Measurements from ENCODE around the gene ADCY10. TPM values are rescaled to one million over a fixed set of nuclear protein-coding genes. Genes with fewer than 3 reads are reported as not detected.

ADCY10 gene
- total and polyA plus RNA-seq, 2 of the 8 experiments (the other 6 are each of a cell fraction or from before 2014, with no cell fraction given) = 0.02 TPM; not detected in 1

DNA sequence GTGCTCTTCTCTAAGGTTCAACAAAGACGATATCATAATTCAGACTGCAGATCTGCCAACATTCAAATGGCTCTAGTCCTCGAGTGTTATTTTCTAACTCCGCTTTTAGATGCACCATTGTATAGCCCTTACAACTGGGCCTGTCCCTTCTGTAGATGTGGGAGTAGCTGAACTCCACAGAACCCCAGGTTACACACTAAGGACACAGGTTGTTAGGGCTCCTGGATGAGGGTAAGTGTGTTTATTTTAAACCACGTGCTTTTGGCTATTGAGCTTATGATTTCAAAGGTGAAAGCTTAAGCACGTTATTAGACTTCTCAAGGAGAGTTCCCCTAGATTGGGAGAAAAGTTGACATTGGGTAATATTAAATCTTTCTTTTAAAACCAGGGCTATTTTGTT, 127.4 kb downstream of the ADCY10 start:
- H2AFZ ChIP-seq (ENCODE audit: low read length) = no peak overlapping the region
- H2BK120ac ChIP-seq (replicated peaks; ENCODE audit: low read depth, low read length) = no peak overlapping the region
- no peak overlapping the region for H2BK20ac ChIP-seq (ENCODE audit: low read length)
- H3K23me2 ChIP-seq (ENCODE audit: low read depth, low read length) = no peaks in the 10 kb centered on the region
- no peak overlapping the region for H4K8ac ChIP-seq (ENCODE audit: extremely low read depth, insufficient read depth, low read length)
- H3K4me2 ChIP-seq (ENCODE audit: insufficient read depth in 1 of 2, low read depth in 2 of 2, low read length in 2 of 2) = no peak overlapping the region
- H3K79me2 ChIP-seq (ENCODE audit: control insufficient read depth in 1 of 2, insufficient read depth in 2 of 2, low read length in 2 of 2) = no peaks in the 10 kb centered on the region
- no peak overlapping the region for H3K4me3 ChIP-seq (ENCODE audit: extremely low read depth in 1 of 4, insufficient read depth in 2 of 4, low read depth in 3 of 4, low read length in 4 of 4)
- H3K14ac ChIP-seq (ENCODE audit: insufficient read length) = no peak overlapping the region
- H4K5ac ChIP-seq (ENCODE audit: insufficient read length, low read depth, low read length) = no peak overlapping the region
- H3K9ac ChIP-seq (replicated peaks in 1 of 4; ENCODE audit: extremely low read depth in 1 of 4, low read depth in 3 of 4, low read length in 3 of 4) = no peak overlapping the region
- DNase-seq (ENCODE audit: low read depth in 1 of 2, low spot score in 2 of 2) = no peak
- WGBS, 2 experiments (ENCODE audit: extremely low coverage in 1 of 2, insufficient coverage in 1 of 2, insufficient read length in 1 of 2, insufficient replicate concordance in 2 of 2, low coverage in 1 of 2, low lambda C conversion rate in 2 of 2, missing lambda C conversion rate in 1 of 2) = 83% methylated on average over 5 of the region's 5 CpGs; no CpG with 5 or more reads in 1 of the 2 experiments
- H2AK5ac ChIP-seq (ENCODE audit: low read depth, low read length) = no peak overlapping the region
- H3K27me3 ChIP-seq (replicated peaks in 1 of 4; ENCODE audit: control insufficient read depth in 3 of 4, extremely low read depth in 1 of 4, insufficient read depth in 3 of 4, low read length in 3 of 4) = no peaks in the 10 kb centered on the region
- no peak for FAIRE-seq
- H3K4me1 ChIP-seq (replicated peaks in 1 of 4; ENCODE audit: control insufficient read depth in 3 of 4, insufficient read depth in 4 of 4, low read length in 3 of 4) = no peaks in the 10 kb centered on the region
- no peak overlapping the region for H2BK15ac ChIP-seq (ENCODE audit: low read length)
- no peak overlapping the region for H3K18ac ChIP-seq (ENCODE audit: extremely low read depth, low read length)
- H3K27ac ChIP-seq (ENCODE audit: low read depth, low read length) = no peak overlapping the region
- H3K79me1 ChIP-seq (ENCODE audit: low read depth, low read length) = no peaks in the 10 kb centered on the region; the same call in 1 of the 2 replicates
- no peak overlapping the region for H3K4ac ChIP-seq (replicated peaks; ENCODE audit: insufficient read length, low read depth, low read length)
- H2BK12ac ChIP-seq (ENCODE audit: low read depth, low read length) = no peak overlapping the region
- ChIA-PET CTCF (ENCODE audit: partially characterized antibody) (no interaction called here), POLR2A (ENCODE audit: partially characterized antibody) (no interaction called here)
- no peaks in the 10 kb centered on the region for H3K9me3 ChIP-seq (ENCODE audit: insufficient read depth in 2 of 2, low read depth in 1 of 2, low read length in 1 of 2)
- no peak for TF ChIP-seq GTF2F1 (IDR thresholded peaks at IDR 0.05; ENCODE audit: borderline replicate concordance, low read depth, low read length)
- TF ChIP-seq CHD2 (IDR thresholded peaks at IDR 0.05; ENCODE audit: low read length) = no peak
- TF ChIP-seq USF2 (IDR thresholded peaks at IDR 0.05; ENCODE audit: low read length) = no peak
- TF ChIP-seq MAX (IDR thresholded peaks at IDR 0.05) = no peak
- TF ChIP-seq CREB1 (IDR thresholded peaks at IDR 0.05) = no peak
- no peak for TF ChIP-seq TBP (IDR thresholded peaks at IDR 0.05; ENCODE audit: low read depth, low read length)
- no peak overlapping the region for H3K23ac ChIP-seq (ENCODE audit: insufficient read length)
- H3K56ac ChIP-seq (replicated peaks; ENCODE audit: insufficient read length, low read depth, low read length) = no peak overlapping the region
- H4K20me1 ChIP-seq (replicated peaks in 1 of 2; ENCODE audit: control insufficient read depth in 1 of 2, insufficient read depth in 2 of 2, low read length in 2 of 2) = peaks cover 0 to 2% of the 10 kb centered on the region in 2 experiments
- H2BK5ac ChIP-seq (ENCODE audit: low read depth, low read length) = no peak overlapping the region
- no peak overlapping the region for H4K91ac ChIP-seq (replicated peaks; ENCODE audit: insufficient read length, low read length)
- H3K36me3 ChIP-seq (ENCODE audit: control insufficient read depth in 2 of 4, insufficient read depth in 4 of 4, low read length in 3 of 4) = peaks cover 0 to 25% (median 13%) of the 10 kb centered on the region in 4 experiments; a peak in 6 of 8 replicates
